Skeletal muscle cell (primary cell): Measurements from ENCODE around the gene TRPV5.
"Not testable (repeated sequence)": the region's sequence is repeated elsewhere in the genome, so short reads cannot be mapped to it uniquely, and the experiment has no call there.

ENCODE experiments used
- DNase-seq: peaks from one replicate; pipeline ENCODE4 v3.0.0-alpha.2; 2010; ENCODE audit warnings: low read depth
- H3K4me3 ChIP-seq: 2 replicates; pipeline ENCODE4 v1.5.1; 2011; ENCODE audit warnings: low read depth, mild to moderate bottlenecking, control low read depth, low read length, moderate library complexity

Gene TRPV5

GRCh38 chr7:142933624-142934023 lies at the start of gene TRPV5:
Gene TRPV5, minus strand, starts transcription at chr7:142933746. Its CDS starts 287 bp downstream, at chr7:142933459.
- no peak within 1 kb of the TSS for H3K4me3 ChIP-seq
- no peak for DNase-seq

- not testable (repeated sequence) for DNase-seq, H3K4me3 ChIP-seq
Measured at GRCh38 chr7:142978402-142978801, 44.9 kb upstream of the TRPV5 start.

GRCh38 chr7:142974626-142975025 lies 41.1 kb upstream of the TRPV5 start:
- DNase-seq = no peak
- no peak overlapping the region for H3K4me3 ChIP-seq

DNA sequence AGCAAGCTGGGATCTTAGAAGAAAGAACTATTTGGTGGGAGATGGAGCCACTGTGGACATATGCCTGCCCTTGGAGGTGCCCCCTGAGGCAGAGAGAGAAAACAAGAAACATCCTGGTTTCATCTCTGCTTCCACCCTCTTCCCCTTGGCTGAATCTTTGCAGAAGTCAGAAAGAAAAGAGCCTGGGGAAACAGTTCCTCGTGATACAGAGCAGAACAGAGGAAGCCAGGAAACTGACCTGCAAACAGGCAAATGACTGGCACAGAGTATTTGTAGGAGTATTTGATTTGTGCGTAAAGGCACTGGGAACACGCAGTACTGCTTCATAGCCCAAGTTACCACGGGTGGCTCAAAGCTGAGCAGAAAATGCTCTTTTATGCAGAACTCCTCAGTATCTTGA lies 35.6 kb upstream of the TRPV5 start:
- no peak for DNase-seq
- H3K4me3 ChIP-seq = no peak overlapping the region

DNA sequence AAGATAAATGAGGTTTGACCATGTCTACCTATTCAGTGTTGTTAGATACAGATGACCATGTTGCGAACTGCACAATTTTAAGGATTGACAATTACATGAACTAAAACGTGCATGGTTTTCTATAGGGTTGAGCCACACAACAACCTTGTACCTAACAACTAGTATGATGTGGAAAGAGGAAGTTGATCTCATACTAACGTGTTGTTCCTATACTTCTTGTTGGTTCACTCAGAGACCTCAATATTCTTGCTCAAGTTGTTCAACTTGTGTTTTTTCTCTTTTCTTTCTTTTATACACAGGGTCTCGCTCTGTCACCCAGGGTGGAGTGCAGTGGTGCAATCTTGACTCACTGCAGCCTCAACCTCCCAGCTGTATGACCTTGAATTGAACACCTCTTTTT lies 34.7 kb upstream of the TRPV5 start:
- DNase-seq = no peak

GRCh38 chr7:142964502-142965246 lies 31.1 kb upstream of the TRPV5 start:
- DNase-seq = no peak
- H3K4me3 ChIP-seq = no peak overlapping the region

More for the DNA sequence above, 34.7 kb upstream of the TRPV5 start:
- no peak overlapping the region for H3K4me3 ChIP-seq

- no peak for DNase-seq
- H3K4me3 ChIP-seq = no peak overlapping the region
Measured at GRCh38 chr7:142963993-142964392, 30.4 kb upstream of the TRPV5 start.

DNA sequence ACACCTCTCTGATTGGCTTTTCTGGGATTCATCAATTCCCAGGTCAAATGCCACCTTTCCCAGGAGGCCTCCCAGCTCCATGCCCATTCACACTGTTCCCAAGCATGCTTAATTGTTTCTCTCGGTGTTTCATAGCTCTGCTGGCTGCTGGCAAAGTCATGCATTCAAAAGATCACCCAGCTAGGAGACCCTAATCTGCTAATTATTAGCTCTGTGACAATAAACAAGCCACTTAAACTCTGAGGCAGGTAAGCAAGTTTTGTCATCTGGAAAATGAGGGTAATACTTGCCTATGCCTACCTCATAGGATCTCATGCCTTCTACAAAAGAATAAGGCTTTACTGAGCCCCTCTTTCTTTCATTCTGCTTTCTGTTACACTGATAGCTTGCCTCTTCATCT lies 29.4 kb upstream of the TRPV5 start:
- H3K4me3 ChIP-seq = no peak overlapping the region
- DNase-seq = no peak

DNA sequence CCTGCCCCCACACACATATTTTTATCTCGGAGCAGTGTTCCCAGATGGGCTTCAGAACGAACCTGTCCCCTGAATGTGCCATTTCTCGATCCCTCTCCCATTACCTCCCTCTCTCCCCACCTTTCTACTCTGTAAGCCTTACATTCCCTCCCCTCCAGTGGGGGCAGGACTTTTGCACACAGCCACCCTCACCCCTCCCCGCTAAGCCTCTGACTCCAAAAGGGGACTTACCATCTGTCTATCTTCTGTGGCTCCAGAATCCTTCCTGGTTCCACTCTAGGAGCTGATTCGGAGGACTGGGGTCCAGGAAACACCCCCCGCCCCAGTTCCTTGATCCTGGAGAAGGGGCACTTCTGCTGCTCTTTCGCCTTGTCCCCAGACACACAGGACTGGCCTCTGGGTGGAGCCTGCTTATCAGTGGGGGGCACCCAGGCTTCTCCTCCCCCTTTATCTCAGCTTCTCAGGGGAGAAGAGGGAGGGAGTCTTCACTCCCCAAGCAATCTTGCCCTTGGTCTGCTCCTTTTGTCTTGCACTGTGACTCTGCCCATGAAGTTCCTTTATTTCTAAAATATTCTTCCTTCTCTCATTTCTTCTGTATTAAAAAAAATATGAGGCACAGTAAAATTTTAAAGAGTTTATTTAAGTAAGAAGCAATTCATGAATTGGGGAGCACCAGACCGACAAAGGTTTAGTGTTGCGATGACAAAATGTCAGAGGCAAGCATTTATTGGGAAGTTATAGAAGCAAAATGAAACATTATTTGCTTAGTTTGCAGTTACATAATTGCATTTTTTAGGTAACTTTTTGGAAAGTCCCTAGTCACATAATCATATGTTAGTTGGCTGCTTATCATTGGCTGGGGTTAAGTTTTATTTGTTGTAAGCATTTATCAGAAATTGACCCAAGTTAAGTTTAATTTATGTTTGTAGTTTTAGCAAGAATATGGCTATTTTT lies 28.7 kb upstream of the TRPV5 start, which contains the start of gene KEL:
Gene KEL (minus strand): TSS at position 391 of the 954 bp plus-strand sequence. CDS start 157 bp downstream, at position 234.
- no peak for DNase-seq

GRCh38 chr7:142961595-142961972 lies 28.0 kb upstream of the TRPV5 start:
- DNase-seq = no peak
- H3K4me3 ChIP-seq = no peak overlapping the region

More for the DNA sequence above, 28.7 kb upstream of the TRPV5 start, which contains the start of gene KEL:
- no peak within 1 kb of the TSS for H3K4me3 ChIP-seq

DNA sequence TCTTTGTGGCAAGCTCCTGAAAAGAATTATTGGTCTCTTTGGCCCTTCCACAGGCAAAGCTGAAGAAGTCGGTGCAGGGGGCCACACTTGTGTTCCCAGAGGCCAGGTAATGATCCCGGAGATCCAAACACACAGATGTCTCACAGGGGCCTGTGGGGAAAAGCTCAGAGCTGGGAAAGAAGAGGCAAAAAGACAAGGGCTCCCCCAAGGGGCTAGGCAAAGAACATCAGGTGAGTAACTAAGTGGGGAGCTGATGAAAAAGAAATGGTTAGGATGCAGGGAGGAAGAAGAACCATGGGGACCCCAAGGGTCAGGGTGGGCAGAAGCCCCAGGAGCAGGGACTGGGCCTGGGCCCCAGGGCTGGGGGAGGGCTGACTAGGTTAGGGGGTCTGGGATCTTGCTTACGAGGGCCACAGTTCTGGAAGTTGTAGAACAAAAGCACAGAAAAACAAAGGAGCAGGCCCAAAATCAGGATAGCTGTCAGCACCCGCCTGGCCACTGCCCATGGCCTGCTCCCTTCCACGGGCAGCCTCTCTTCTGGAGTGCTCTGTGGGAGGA lies 27.5 kb upstream of the TRPV5 start:
- DNase-seq = no peak
- no peak overlapping the region for H3K4me3 ChIP-seq

DNA sequence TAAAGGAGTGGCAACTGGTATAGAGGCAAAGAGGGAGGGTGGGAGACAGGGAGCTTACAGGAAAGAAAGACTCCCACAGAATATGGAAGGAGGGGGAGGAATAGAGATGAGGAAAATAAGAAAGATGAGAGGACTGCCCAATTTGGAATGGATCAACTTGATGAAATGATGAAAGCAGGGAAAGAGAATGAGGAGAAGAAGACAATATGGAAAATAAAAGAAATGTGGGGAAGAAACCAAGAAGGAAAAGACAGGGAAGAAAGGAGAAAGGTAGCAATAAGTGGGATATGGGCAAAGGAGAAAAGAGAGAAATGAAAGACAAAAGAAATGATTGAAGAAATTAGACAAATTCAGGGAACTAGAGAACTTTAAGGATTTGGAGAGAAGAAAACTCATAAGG lies 25.7 kb upstream of the TRPV5 start:
- no peak for DNase-seq
- no peak overlapping the region for H3K4me3 ChIP-seq

DNA sequence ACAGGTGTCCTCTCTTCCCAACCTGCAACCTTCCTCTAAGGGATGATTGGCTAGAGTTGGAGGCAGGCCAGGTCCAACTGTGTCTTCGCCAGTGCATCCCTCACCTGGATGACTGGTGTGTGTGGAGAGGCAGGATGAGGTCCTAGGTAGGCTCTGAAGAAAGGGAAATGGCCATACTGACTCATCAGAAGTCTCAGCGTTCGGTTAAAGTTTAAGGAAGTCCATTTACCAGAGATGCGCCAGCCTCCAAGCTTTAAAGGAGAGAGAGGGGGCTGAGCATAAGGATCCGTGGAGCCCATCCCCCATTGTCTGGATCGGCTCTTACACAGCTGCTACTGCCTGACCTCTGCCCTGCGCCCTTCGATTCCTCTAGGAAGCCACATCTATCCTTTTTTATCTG lies 24.2 kb upstream of the TRPV5 start:
- DNase-seq = no peak

DNA sequence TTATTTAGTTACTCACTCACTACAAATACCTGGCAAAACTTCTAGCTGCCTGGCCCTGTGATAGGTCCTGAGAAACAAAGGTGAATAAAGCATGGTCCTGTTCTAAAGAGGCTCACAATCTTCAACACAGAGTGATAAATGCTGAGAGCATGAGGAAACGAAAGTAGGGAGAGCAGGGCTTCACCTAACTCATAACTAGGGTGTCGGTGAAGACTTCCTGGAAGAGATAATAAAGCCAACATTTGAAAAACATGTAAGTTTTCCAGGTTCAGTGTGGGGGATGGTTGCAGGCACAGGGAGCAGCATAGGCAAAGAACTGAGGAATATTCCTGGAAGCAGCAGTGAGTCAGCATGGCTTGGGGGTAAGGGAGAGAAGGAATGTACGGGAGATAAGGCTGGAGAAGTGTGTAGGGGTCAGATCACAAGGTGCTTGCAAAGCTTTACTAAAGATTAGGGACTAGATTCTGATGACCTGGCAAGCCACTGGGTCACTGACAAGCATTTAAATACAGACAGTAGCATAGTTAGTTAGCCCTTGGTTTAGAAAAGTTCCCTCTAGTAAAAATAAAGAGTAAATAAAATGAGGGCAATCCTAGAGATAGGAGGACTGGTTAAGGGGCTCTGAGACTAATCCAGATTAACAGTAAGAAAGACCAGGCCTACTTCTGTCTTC lies 23.5 kb upstream of the TRPV5 start:
- no peak overlapping the region for H3K4me3 ChIP-seq
- no peak for DNase-seq

More for the DNA sequence above, 24.2 kb upstream of the TRPV5 start:
- no peak overlapping the region for H3K4me3 ChIP-seq

- no peak for DNase-seq
- H3K4me3 ChIP-seq = no peak overlapping the region
Measured at GRCh38 chr7:142954680-142955268, 21.2 kb upstream of the TRPV5 start.

- no peak overlapping the region for H3K4me3 ChIP-seq
- no peak for DNase-seq
Measured at GRCh38 chr7:142950235-142950634, 16.7 kb upstream of the TRPV5 start.

- H3K4me3 ChIP-seq = no peak overlapping the region
- no peak for DNase-seq
Measured at GRCh38 chr7:142948603-142949002, 15.1 kb upstream of the TRPV5 start.

DNA sequence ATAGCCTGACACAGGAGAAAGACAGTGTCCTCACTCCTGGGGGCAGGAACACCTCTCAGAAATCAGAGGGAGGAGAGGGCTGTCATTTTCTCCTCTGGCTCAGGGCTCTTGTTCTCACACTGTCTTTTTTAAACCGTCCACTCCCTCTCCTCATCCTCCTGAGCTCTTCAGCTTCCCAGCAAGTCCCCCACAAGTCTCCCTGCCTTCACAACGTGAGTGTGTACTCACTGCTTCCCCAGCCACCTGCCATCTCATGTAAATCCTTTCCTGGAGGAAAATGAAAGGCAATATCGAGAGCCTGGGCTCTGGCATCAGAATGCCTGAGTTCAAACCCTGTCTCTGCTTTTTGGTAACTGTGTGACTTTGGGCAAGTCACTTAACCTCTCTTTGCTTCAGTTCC lies 11.5 kb upstream of the TRPV5 start:
- no peak for DNase-seq
- H3K4me3 ChIP-seq = no peak overlapping the region

GRCh38 chr7:142943706-142944268 lies 10.2 kb upstream of the TRPV5 start:
- DNase-seq = no peak

More at GRCh38 chr7:142943706-142944268, 10.2 kb upstream of the TRPV5 start:
- no peak overlapping the region for H3K4me3 ChIP-seq
